ENCODE measurements around the gene LMNA.
"Not testable (repeated sequence)": the region's sequence is repeated elsewhere in the genome, so short reads cannot be mapped to it uniquely, and the experiment has no call there.

LMNA gene

GRCh38 chr1:156115514-156116374 is 1.2 kb downstream of the LMNA start:
- Histone ChIP-seq H3K36me3 (ENCODE audit: control insufficient read depth in 4 of 4, insufficient read depth in 4 of 4, low read length in 3 of 4) (peaks cover 0 to 8% (median 0%) of the 10 kb centered on the region in 4 experiments), H3K4me3 (ENCODE audit: control insufficient read depth in 1 of 7, extremely low read depth in 1 of 7, insufficient read depth in 4 of 7, low read depth in 2 of 7, low read length in 6 of 7) (peak overlapping the region; percentile 69 to 95 (median 90)), H3K9me3 (ENCODE audit: control extremely low read depth in 1 of 5, control insufficient read depth in 4 of 5, insufficient read depth in 2 of 5, low read depth in 1 of 5, low read length in 4 of 5) (no peaks in the 10 kb centered on the region), H3K4me1 (ENCODE audit: control extremely low read depth in 1 of 4, control insufficient read depth in 4 of 4, insufficient read depth in 4 of 4, low read length in 3 of 4) (peaks cover 3 to 60% (median 49%) of the 10 kb centered on the region in 4 experiments), H3K27me3 (replicated peaks in 2 of 5; ENCODE audit: control insufficient read depth in 4 of 5, insufficient read depth in 5 of 5, low read length in 4 of 5) (peaks cover 0 to 54% (median 23%) of the 10 kb centered on the region in 5 experiments), H3K27ac (ENCODE audit: insufficient read depth in 1 of 2, low read depth in 1 of 2, low read length in 2 of 2, poor library complexity in 1 of 2, severe bottlenecking in 2 of 2) (peak overlapping the region in 1 of 2 experiments; percentile 86)
- DNase-seq: peak in 2 of 3 donors; percentile 39 to 48
- ChIA-PET CTCF (interaction anchor here (1.0 to 33.0 kb wide), 3 partner anchors 13 to 20 kb away, joined by 3 to 1191 read pairs (median 115); partner anchors contain the start of gene MEX3A), POLR2A (interaction anchor here (1.1 to 3.6 kb wide), 6 partner anchors 8 to 19 kb away, joined by 8 to 27 read pairs (median 8); no protein-coding TSS in a partner anchor)
- 15% methylated on average over 16 of the region's 19 CpGs for WGBS (ENCODE audit: insufficient coverage)

- POLR2A ChIA-PET: interaction anchor here (1.6 to 3.6 kb wide), 2 partner anchors 11 to 19 kb away, joined by 9 to 13 read pairs; no protein-coding TSS in a partner anchor
- H3K27ac ChIP-seq (ENCODE audit: insufficient read depth in 1 of 2, low read depth in 1 of 2, low read length in 2 of 2, poor library complexity in 1 of 2, severe bottlenecking in 2 of 2): not testable (repeated sequence)
Measured at GRCh38 chr1:156116731-156117130, 2.2 kb downstream of the LMNA start.

GRCh38 chr1:156117414-156118176 is 3.1 kb downstream of the LMNA start:
- peaks cover 3 to 56% (median 46%) of the 10 kb centered on the region in 4 experiments for H3K4me1 ChIP-seq (ENCODE audit: control extremely low read depth in 1 of 4, control insufficient read depth in 4 of 4, insufficient read depth in 4 of 4, low read length in 3 of 4)
- no peak for DNase-seq
- 100% methylated on average over 7 of the region's 13 CpGs for WGBS (ENCODE audit: insufficient coverage)
- H3K27ac ChIP-seq (ENCODE audit: insufficient read depth in 1 of 2, low read depth in 1 of 2, low read length in 2 of 2, poor library complexity in 1 of 2, severe bottlenecking in 2 of 2): peak overlapping the region in 1 of 2 experiments; percentile 29
- POLR2A ChIA-PET: no interaction called here
- peaks cover 0 to 8% (median 0%) of the 10 kb centered on the region in 4 experiments for H3K36me3 ChIP-seq (ENCODE audit: control insufficient read depth in 4 of 4, insufficient read depth in 4 of 4, low read length in 3 of 4)
- CTCF ChIA-PET: interaction anchor here (12.0 to 33.0 kb wide), 2 partner anchors 11 to 22 kb away, joined by 115 to 1191 read pairs; partner anchors contain the start of gene MEX3A
- H3K27me3 ChIP-seq (replicated peaks in 2 of 5; ENCODE audit: control insufficient read depth in 4 of 5, insufficient read depth in 5 of 5, low read length in 4 of 5): peaks cover 0 to 41% (median 22%) of the 10 kb centered on the region in 5 experiments
- no peak overlapping the region for H3K4me3 ChIP-seq (ENCODE audit: control insufficient read depth in 1 of 7, extremely low read depth in 1 of 7, insufficient read depth in 4 of 7, low read depth in 2 of 7, low read length in 6 of 7)
- H3K9me3 ChIP-seq (ENCODE audit: control extremely low read depth in 1 of 5, control insufficient read depth in 4 of 5, insufficient read depth in 2 of 5, low read depth in 1 of 5, low read length in 4 of 5): no peaks in the 10 kb centered on the region

More at GRCh38 chr1:156116731-156117130, 2.2 kb downstream of the LMNA start:
- not testable (repeated sequence) for DNase-seq; H3K9me3 ChIP-seq (ENCODE audit: control extremely low read depth in 1 of 5, control insufficient read depth in 4 of 5, insufficient read depth in 2 of 5, low read depth in 1 of 5, low read length in 4 of 5); H3K36me3 ChIP-seq (ENCODE audit: control insufficient read depth in 4 of 4, insufficient read depth in 4 of 4, low read length in 3 of 4)
- CTCF ChIA-PET: interaction anchor here (12.0 to 33.0 kb wide), 2 partner anchors 12 to 21 kb away, joined by 115 to 1191 read pairs; partner anchors contain the start of gene MEX3A
- H3K4me3 ChIP-seq (ENCODE audit: control insufficient read depth in 1 of 7, extremely low read depth in 1 of 7, insufficient read depth in 4 of 7, low read depth in 2 of 7, low read length in 6 of 7): peak overlapping the region in 5 of 7 experiments; percentile 0 to 95 (median 37)
- peaks cover 3 to 60% (median 49%) of the 10 kb centered on the region in 4 experiments for H3K4me1 ChIP-seq (ENCODE audit: control extremely low read depth in 1 of 4, control insufficient read depth in 4 of 4, insufficient read depth in 4 of 4, low read length in 3 of 4)
- WGBS (ENCODE audit: insufficient coverage): 100% methylated on average over 1 of the region's 5 CpGs
- H3K27me3 ChIP-seq (replicated peaks in 2 of 5; ENCODE audit: control insufficient read depth in 4 of 5, insufficient read depth in 5 of 5, low read length in 4 of 5): peaks cover 0 to 48% (median 23%) of the 10 kb centered on the region in 5 experiments

DNA sequence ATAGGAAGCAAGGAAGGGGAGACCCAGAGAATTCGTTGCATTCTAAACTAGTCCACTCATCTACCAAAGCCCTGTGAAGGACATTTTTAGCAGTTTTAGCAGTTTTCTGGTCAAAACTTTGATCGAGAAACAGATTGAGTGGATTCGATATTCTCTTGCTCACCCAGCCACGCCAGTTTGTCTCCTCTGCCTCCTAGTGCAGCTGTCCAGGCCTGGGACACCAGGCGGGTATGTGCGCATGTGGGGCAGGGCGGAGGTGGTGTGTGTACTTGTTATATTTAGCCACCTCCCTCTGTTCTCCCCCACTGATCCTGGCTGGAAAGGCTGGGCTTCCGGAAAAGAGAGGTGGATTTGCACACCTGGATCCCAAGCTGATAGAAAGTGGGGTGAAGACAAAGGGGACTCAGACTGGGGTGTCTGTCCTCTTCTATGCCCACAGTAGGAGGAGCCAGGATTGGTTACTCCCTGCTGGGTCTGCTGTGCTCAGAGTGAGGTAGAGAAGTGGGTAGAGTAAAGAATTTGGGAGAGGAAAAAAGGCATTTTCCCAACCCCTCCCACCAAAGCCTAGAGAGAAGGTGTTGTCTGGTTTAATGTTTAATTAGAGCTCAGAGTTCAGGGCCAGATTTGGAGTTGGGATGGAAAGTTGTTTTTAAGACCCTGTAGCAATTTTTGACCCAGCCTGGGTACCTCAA is 3.8 kb downstream of the LMNA start:
- POLR2A ChIA-PET: interaction anchor here (0.9 kb wide), 1 partner anchor 9 kb away, joined by 4 read pairs; no protein-coding TSS in a partner anchor
- peaks cover 0 to 34% (median 22%) of the 10 kb centered on the region in 5 experiments for H3K27me3 ChIP-seq (replicated peaks in 2 of 5; ENCODE audit: control insufficient read depth in 4 of 5, insufficient read depth in 5 of 5, low read length in 4 of 5)
- DNase-seq: no peak
- CTCF ChIA-PET: interaction anchor here (1.4 to 33.0 kb wide), 4 partner anchors 11 to 23 kb away, joined by 3 to 1191 read pairs (median 60); partner anchors contain the start of gene MEX3A
- H3K36me3 ChIP-seq (ENCODE audit: control insufficient read depth in 4 of 4, insufficient read depth in 4 of 4, low read length in 3 of 4): peaks cover 0 to 8% (median 0%) of the 10 kb centered on the region in 4 experiments
- peak overlapping the region in 1 of 2 experiments; percentile 29 for H3K27ac ChIP-seq (ENCODE audit: insufficient read depth in 1 of 2, low read depth in 1 of 2, low read length in 2 of 2, poor library complexity in 1 of 2, severe bottlenecking in 2 of 2)
- peaks cover 3 to 59% (median 51%) of the 10 kb centered on the region in 4 experiments for H3K4me1 ChIP-seq (ENCODE audit: control extremely low read depth in 1 of 4, control insufficient read depth in 4 of 4, insufficient read depth in 4 of 4, low read length in 3 of 4)
- H3K9me3 ChIP-seq (ENCODE audit: control extremely low read depth in 1 of 5, control insufficient read depth in 4 of 5, insufficient read depth in 2 of 5, low read depth in 1 of 5, low read length in 4 of 5): no peaks in the 10 kb centered on the region
- H3K4me3 ChIP-seq (ENCODE audit: control insufficient read depth in 1 of 7, extremely low read depth in 1 of 7, insufficient read depth in 4 of 7, low read depth in 2 of 7, low read length in 6 of 7): no peak overlapping the region
- 100% methylated on average over 7 of the region's 8 CpGs for WGBS (ENCODE audit: insufficient coverage)

GRCh38 chr1:156119503-156120209 is 5.1 kb downstream of the LMNA start:
- Histone ChIP-seq H3K36me3 (ENCODE audit: control insufficient read depth in 4 of 4, insufficient read depth in 4 of 4, low read length in 3 of 4) (peaks cover 0 to 8% (median 0%) of the 10 kb centered on the region in 4 experiments), H3K4me1 (ENCODE audit: control extremely low read depth in 1 of 4, control insufficient read depth in 4 of 4, insufficient read depth in 4 of 4, low read length in 3 of 4) (peaks cover 3 to 60% (median 50%) of the 10 kb centered on the region in 4 experiments)
- POLR2A ChIA-PET: no interaction called here

More at GRCh38 chr1:156119503-156120209, 5.1 kb downstream of the LMNA start:
- 8% methylated on average over 2 of the region's 3 CpGs for WGBS (ENCODE audit: insufficient coverage)
- CTCF ChIA-PET: interaction anchor here (1.4 to 33.0 kb wide), 4 partner anchors 9 to 24 kb away, joined by 3 to 1191 read pairs (median 60); partner anchors contain the start of gene MEX3A
- Histone ChIP-seq H3K27ac (ENCODE audit: insufficient read depth in 1 of 2, low read depth in 1 of 2, low read length in 2 of 2, poor library complexity in 1 of 2, severe bottlenecking in 2 of 2) (no peak overlapping the region), H3K27me3 (replicated peaks in 2 of 5; ENCODE audit: control insufficient read depth in 4 of 5, insufficient read depth in 5 of 5, low read length in 4 of 5) (peaks cover 0 to 24% (median 19%) of the 10 kb centered on the region in 5 experiments), H3K9me3 (ENCODE audit: control extremely low read depth in 1 of 5, control insufficient read depth in 4 of 5, insufficient read depth in 2 of 5, low read depth in 1 of 5, low read length in 4 of 5) (no peaks in the 10 kb centered on the region), H3K4me3 (ENCODE audit: control insufficient read depth in 1 of 7, extremely low read depth in 1 of 7, insufficient read depth in 4 of 7, low read depth in 2 of 7, low read length in 6 of 7) (peak overlapping the region in 1 of 7 experiments; percentile 11)
- peak; percentile 50 to 80 (median 80) for DNase-seq
